GM10248 (cell line): ENCODE data around the gene OR13J1.
A peak's percentile ranks its signal among the peaks of the same experiment; 100 is the strongest.

Experiments used
- CTCF ChIA-PET: fragments of 300-600 bp; sonication (Branson Sonifier 250); formaldehyde crosslinking; extraction: SDS; loops from one replicate; lab custom pipeline; 2021; ENCODE audit warnings: antibody characterized with exemption; lab: Yijun Ruan, JAX
- POLR2A ChIA-PET: fragments of 350-650 bp; sonication (Branson Sonifier 250); formaldehyde crosslinking; extraction: SDS; loops from one replicate; lab custom pipeline; 2020; ENCODE audit warnings: antibody characterized with exemption; lab: Yijun Ruan, JAX
- DNase-seq: peaks from one replicate; pipeline ENCODE4 v3.0.0; 2012; ENCODE audit errors: extremely low spot score
- TF ChIP-seq, protein P1 (sequence below): IDR thresholded peaks from 2 replicates; pipeline ENCODE4 v1.5.1; 2012; ENCODE audit warnings: mild to moderate bottlenecking, low read depth; ENCODE audit errors: extremely low read depth, missing control alignments, control extremely low read depth

Gene OR13J1

DNA sequence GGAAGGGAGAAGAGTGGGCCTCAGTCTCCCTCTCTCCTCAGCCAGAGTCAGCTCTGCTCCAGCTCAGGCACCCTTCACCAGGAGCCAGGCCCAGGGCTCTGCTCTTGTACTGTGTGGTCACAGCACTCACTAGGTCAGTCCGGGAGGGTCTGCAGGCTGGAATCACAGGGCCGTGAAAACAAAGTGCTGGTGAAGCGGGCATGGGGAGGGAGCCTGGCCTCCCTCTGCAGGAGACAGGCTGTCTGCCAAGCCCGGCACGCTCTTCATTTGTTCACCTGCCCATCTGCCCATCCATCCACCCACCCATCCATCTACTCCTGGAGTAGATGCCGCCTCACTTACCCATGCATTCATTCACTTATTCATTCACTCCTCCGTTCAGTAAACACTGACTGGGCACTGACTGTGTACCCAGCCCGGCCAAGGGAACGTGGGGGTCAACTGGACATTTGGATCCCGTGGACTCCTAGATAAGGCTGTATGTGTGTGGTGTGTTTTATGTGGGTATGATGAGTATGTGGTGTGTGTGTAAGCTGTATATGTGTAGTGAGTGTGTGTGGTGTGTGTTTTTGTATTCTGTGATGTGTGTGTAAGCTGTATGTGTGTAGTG is 42.7 kb upstream of the OR13J1 start:
- CTCF ChIA-PET = interaction anchor here (1.1 to 1.4 kb wide), 2 partner anchors 10 to 28 kb away, joined by 3 to 5 read pairs; no protein-coding TSS in a partner anchor
- POLR2A ChIA-PET = no interaction called here
- no peak for DNase-seq
- TF ChIP-seq, protein P1, sequence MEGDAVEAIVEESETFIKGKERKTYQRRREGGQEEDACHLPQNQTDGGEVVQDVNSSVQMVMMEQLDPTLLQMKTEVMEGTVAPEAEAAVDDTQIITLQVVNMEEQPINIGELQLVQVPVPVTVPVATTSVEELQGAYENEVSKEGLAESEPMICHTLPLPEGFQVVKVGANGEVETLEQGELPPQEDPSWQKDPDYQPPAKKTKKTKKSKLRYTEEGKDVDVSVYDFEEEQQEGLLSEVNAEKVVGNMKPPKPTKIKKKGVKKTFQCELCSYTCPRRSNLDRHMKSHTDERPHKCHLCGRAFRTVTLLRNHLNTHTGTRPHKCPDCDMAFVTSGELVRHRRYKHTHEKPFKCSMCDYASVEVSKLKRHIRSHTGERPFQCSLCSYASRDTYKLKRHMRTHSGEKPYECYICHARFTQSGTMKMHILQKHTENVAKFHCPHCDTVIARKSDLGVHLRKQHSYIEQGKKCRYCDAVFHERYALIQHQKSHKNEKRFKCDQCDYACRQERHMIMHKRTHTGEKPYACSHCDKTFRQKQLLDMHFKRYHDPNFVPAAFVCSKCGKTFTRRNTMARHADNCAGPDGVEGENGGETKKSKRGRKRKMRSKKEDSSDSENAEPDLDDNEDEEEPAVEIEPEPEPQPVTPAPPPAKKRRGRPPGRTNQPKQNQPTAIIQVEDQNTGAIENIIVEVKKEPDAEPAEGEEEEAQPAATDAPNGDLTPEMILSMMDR = no peak

DNA sequence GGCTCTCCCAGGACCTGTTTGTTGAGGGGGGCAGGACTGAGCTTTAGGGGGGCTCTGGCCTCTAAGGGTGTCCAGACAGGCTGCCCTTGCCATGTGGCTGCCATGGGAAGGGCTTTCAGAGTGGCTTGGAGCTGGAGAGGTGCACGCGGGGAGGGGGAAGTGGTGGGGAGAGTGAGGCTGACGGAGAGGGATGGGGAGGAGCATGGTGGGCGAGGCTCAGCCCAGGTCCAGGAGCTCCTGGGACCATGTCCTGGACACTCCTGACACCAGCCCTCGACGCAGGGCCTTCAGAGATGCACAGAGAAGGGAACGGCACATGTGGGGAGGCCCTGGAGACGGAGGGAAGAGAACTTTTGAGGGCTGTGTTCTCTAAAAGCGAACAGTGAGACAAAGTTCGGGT is 41.5 kb upstream of the OR13J1 start:
- no peak for DNase-seq
- CTCF ChIA-PET = interaction anchor here (1.1 to 1.3 kb wide), 3 partner anchors 9 to 43 kb away, joined by 3 to 5 read pairs (median 3); no protein-coding TSS in a partner anchor
- POLR2A ChIA-PET = no interaction called here
- TF ChIP-seq, protein P1 = no peak

DNA sequence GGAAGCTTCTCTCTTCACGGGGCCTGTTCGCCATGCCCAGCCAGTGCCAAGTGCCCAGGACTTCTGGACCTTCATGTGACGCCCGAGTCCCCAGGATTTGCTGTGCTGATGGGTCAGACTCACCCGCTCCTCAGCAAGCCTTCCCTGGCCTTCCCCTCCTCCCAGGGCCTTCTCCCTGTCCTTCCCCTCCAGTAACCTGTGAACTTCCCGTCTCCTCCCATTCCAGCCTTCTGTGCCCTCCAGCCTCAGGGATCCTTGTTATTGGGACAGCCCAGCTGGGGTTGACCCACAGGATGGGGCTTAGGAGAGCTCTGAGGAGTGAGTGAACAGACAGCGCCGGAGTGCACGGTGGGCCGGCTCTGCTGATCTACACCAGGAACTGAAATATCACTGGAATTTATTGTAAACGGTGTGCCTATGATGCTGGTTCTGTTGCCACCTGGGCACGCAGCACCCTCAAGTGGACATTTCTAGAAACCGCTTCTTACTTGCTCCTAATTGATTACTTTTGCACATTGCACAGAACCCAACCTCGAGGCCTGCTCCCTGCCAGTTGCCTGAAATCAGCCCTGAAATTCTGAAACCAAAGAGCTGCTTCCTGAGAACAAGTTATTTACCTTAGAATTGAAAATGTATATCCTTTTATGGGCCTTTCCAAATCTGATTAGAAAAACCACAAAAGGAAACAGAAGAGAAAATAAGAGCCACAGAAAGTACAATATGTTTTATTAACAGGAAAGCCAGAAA is 40.6 kb upstream of the OR13J1 start:
- ChIA-PET POLR2A (no interaction called here), CTCF (interaction anchor here (1.1 to 1.3 kb wide), 2 partner anchors 8 to 44 kb away, joined by 3 to 5 read pairs; no protein-coding TSS in a partner anchor)
- DNase-seq = peak; percentile 51
- TF ChIP-seq, protein P1 = peak; percentile 26

DNA sequence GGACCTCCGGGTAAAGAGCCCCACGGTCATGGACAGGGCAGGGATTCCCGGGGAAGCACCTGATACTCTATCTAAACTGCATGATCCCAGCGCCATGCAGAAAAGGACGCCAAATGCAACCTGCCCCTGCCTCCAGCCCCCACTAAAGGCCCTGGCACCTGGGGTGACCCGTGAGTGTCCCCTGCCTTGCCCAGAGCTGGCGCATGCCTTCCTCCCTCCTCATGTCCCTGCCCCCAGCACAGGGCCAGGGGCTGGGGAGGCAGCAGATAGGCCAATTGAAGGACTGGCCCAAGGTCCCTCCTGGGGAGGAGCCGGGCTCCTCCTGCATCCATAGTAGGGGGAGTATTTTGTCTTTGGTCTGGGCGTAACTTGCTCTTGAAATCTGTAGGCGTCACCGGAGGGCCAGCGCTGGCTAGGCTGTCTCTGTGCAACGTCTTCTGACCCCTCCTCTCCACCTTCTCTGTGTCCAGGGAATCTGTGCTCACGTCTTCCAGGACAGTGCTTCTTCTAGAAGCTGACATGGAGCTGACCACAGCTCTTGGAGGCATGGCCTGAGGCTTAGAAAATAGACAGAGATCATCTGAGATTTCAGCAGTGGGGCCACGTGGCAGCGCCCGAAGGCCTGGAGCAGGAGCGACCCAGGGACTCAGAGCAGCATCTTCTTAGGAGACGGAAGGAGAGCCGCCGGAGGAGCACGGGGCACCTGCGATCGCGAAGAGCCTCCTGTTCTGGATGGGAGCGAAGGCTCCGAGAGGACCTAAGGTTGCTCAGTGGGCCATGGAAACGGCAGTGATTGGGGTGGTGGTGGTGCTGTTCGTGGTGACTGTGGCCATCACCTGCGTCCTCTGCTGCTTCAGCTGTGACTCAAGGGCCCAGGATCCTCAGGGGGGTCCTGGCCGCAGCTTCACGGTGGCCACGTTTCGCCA is 39.7 kb upstream of the OR13J1 start:
- ChIA-PET POLR2A (no interaction called here), CTCF (no interaction called here)
- no peak for DNase-seq
- TF ChIP-seq, protein P1 = no peak

DNA sequence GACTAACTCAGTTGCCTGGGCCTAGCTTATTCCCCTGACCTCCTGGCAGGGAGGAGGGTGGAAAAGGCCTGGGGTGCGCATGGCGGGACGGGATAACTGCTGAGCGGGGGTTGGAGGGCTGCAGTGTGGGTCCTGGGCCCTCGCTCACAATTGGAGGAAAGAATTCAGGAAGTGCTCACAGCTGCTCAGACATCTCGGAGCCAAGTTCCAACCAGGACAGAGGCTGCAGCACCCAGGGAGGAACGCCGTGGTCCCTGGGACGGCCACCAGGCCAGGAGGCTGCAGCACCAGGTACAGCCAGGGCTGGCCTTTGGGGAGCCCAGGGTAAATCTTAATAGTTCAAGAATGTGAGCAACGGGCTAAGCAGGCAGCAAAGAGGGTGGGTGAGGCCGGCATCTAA is 39.1 kb upstream of the OR13J1 start, which contains the start of gene SPAAR:
Gene SPAAR (plus strand): TSS at position 217 of the 400 bp plus-strand sequence. CDS start 974 bp downstream, outside the sequence.
- DNase-seq = no peak
- TF ChIP-seq, protein P1 = no peak
- ChIA-PET POLR2A (no interaction called here), CTCF (interaction anchor here (1.7 kb wide), 1 partner anchor 119 kb away, joined by 4 read pairs; no protein-coding TSS in a partner anchor)
